ENCODE results near the gene TRPC1. TPM values are rescaled to one million over a fixed set of nuclear protein-coding genes. Genes with fewer than 3 reads are reported as not detected.
A peak's percentile ranks its signal among the peaks of the same experiment; 100 is the strongest.

Gene TRPC1
- total RNA-seq, 1 donor from 2014 or later: 0.43 TPM

GRCh38 chr3:142828703-142829305, 105.0 kb downstream of the TRPC1 start:
- DNase-seq (ENCODE audit: low spot score) (peak; percentile 84), ATAC-seq (peak; percentile 100)

GRCh38 chr3:142837526-142837925, 113.7 kb downstream of the TRPC1 start:
- ATAC-seq (no peak), DNase-seq (ENCODE audit: low spot score) (no peak)

- no peak for ATAC-seq
- no peak for DNase-seq (ENCODE audit: low spot score)
Measured at GRCh38 chr3:142839831-142840230, 116.0 kb downstream of the TRPC1 start.

- DNase-seq (ENCODE audit: low spot score): no peak
- ATAC-seq: peak; percentile 58
Measured at GRCh38 chr3:142844339-142844977, 120.6 kb downstream of the TRPC1 start.

- ATAC-seq (peak; percentile 71), DNase-seq (ENCODE audit: low spot score) (no peak)
Measured at GRCh38 chr3:142846779-142847577, 123.1 kb downstream of the TRPC1 start.

- DNase-seq (ENCODE audit: low spot score): no peak
- ATAC-seq: no peak
Measured at GRCh38 chr3:142849148-142849547, 125.3 kb downstream of the TRPC1 start.

GRCh38 chr3:142850395-142851023, 126.7 kb downstream of the TRPC1 start:
- DNase-seq (ENCODE audit: low spot score) (no peak), ATAC-seq (peak; percentile 34)

GRCh38 chr3:142852009-142852408, 128.2 kb downstream of the TRPC1 start:
- DNase-seq (ENCODE audit: low spot score): no peak
- no peak for ATAC-seq

- DNase-seq (ENCODE audit: low spot score): peak; percentile 83
Measured at GRCh38 chr3:142853270-142854168, 129.7 kb downstream of the TRPC1 start.

GRCh38 chr3:142857056-142857455, 133.2 kb downstream of the TRPC1 start:
- DNase-seq (ENCODE audit: low spot score) (peak; percentile 75), ATAC-seq (peak; percentile 93)

More at GRCh38 chr3:142853270-142854168, 129.7 kb downstream of the TRPC1 start:
- ATAC-seq: peak; percentile 88

Other genes with a start within 250 kb of the TRPC1 start
- gene ATR, start 145.3 kb upstream of the TRPC1 start, total RNA-seq: 11.1 TPM
- gene PLS1, start 127.6 kb upstream of the TRPC1 start, total RNA-seq: 14.2 TPM
- gene PCOLCE2, start 165.0 kb downstream of the TRPC1 start, total RNA-seq: 8.2 TPM
- 11.5 TPM for gene PAQR9, start 239.6 kb downstream of the TRPC1 start, total RNA-seq